Memory B cell (primary cell): ENCODE measurements around the gene FBXO21.

Experiments
- ATAC-seq: fragments of 150-1000 bp; cut with Tn5 transposase; 2 replicates; pipeline ENCODE4 v1.10.0; 2021; ENCODE audit warnings: low read depth, mild to moderate bottlenecking, moderate library complexity
- DNase-seq, 2 donors: peaks; one replicate each; pipeline ENCODE4 v3.0.0; 2022; ENCODE audit warnings: low spot score in 2 of 2
- H3K27ac Mint-ChIP-seq: one replicate; pipeline ENCODE4 v1.8.0; 2022; ENCODE audit warnings: mild to moderate bottlenecking, moderate library complexity, mixed read lengths
- H3K27me3 Mint-ChIP-seq: one replicate; pipeline ENCODE4 v1.8.0; 2022; ENCODE audit warnings: mixed read lengths
- H3K36me3 Mint-ChIP-seq: one replicate; pipeline ENCODE4 v1.8.0; 2022; ENCODE audit warnings: mild to moderate bottlenecking, mixed read lengths
- H3K4me1 Mint-ChIP-seq: one replicate; pipeline ENCODE4 v1.8.0; 2022; ENCODE audit warnings: mixed read lengths
- H3K4me3 Mint-ChIP-seq: one replicate; pipeline ENCODE4 v1.8.0; 2022; ENCODE audit warnings: mild to moderate bottlenecking, moderate library complexity, mixed read lengths
- H3K9me3 Mint-ChIP-seq: one replicate; pipeline ENCODE4 v1.8.0; 2022; ENCODE audit warnings: mixed read lengths

FBXO21 gene

DNA sequence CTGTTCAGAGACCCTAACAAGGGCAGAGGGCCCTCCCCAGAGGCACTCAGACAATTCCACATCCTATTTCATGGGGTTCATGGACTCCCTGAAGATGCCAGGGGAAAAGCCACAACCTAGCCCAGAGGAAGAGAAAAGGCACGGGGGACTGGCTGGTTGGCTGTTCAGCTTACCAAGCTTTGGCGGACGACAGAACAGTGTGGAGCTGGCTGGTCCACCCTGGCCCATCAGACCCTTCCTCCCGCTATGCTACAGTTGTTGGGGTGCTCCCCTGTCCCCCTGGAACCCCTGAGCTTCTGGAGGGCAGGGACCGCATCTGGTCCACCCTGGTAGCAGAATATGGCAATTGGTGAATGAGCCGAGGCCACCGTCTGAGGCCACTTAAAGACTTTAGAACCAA, 97.4 kb downstream of the FBXO21 start:
- Mint-ChIP-seq H3K4me3 (no peak overlapping the region), H3K36me3 (peaks cover 4% of the 10 kb centered on the region), H3K27ac (no peak overlapping the region), H3K27me3 (no peaks in the 10 kb centered on the region), H3K9me3 (peaks cover 8% of the 10 kb centered on the region), H3K4me1 (peaks cover 4% of the 10 kb centered on the region)
- DNase-seq, result no peak
- ATAC-seq, result no peak

DNA sequence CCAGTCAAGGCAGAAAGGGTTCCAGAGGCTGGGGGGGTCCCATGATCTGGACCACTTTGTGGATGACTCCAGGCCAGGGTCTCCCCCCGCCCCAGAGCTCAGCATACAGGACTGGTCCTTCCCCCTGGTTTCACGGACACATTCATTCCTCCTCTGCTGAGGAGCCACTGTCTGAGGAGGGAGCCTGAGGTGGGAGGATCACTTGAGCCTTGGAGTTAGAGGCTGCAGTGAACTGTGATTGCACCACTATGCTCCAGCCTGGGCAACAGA, 97.8 kb downstream of the FBXO21 start:
- Mint-ChIP-seq H3K27ac (no peak overlapping the region), H3K4me1 (no peaks in the 10 kb centered on the region), H3K27me3 (no peaks in the 10 kb centered on the region), H3K4me3 (no peak overlapping the region), H3K9me3 (peaks cover 8% of the 10 kb centered on the region), H3K36me3 (peaks cover 4% of the 10 kb centered on the region)
- no peak for ATAC-seq
- no peak for DNase-seq
